Naive B cell (primary cell): ENCODE results near the gene RAX2. TPM values are rescaled to one million over a fixed set of nuclear protein-coding genes. Genes with fewer than 3 reads are reported as not detected.
A peak's percentile ranks its signal among the peaks of the same experiment; 100 is the strongest.
"Not testable (repeated sequence)": the region's sequence is repeated elsewhere in the genome, so short reads cannot be mapped to it uniquely, and the experiment has no call there.

Source experiments
- ATAC-seq, 2 donors: fragments of 150-1000 bp; cut with Tn5 transposase; 2 replicates each; pipeline ENCODE4 v1.10.0; 2021; ENCODE audit warnings: low read depth in 2 of 2, mild to moderate bottlenecking in 2 of 2, moderate library complexity in 2 of 2
- DNase-seq: peaks from one replicate; pipeline ENCODE4 v3.0.0; 2022
- H3K27ac Mint-ChIP-seq, 6 donors: one replicate each; pipeline ENCODE4 v1.8.0; 2020 to 2022; ENCODE audit warnings: mild to moderate bottlenecking in 6 of 6, mixed read lengths in 6 of 6, moderate library complexity in 5 of 6, inconsistent platforms in 2 of 6
- H3K27me3 Mint-ChIP-seq, 3 donors: one replicate each; pipeline ENCODE4 v1.8.0; 2021 to 2022; ENCODE audit warnings: mixed read lengths in 3 of 3, mild to moderate bottlenecking in 1 of 3
- H3K36me3 Mint-ChIP-seq, 2 donors: one replicate each; pipeline ENCODE4 v1.8.0; 2020 to 2022; ENCODE audit warnings: mixed read lengths in 2 of 2, inconsistent platforms in 1 of 2, mild to moderate bottlenecking in 1 of 2
- H3K4me1 Mint-ChIP-seq, 3 donors: one replicate each; pipeline ENCODE4 v1.8.0; 2020 to 2022; ENCODE audit warnings: mixed read lengths in 3 of 3, inconsistent platforms in 1 of 3, mild to moderate bottlenecking in 1 of 3, moderate library complexity in 1 of 3
- H3K4me3 Mint-ChIP-seq, 8 donors: one replicate each; pipeline ENCODE4 v1.8.0; 2020 to 2022; ENCODE audit warnings: mild to moderate bottlenecking in 8 of 8, mixed read lengths in 8 of 8, moderate library complexity in 8 of 8, inconsistent platforms in 2 of 8
- H3K9me3 Mint-ChIP-seq, 7 donors: one replicate each; pipeline ENCODE4 v1.8.0; 2020 to 2022; ENCODE audit warnings: mixed read lengths in 7 of 7, mild to moderate bottlenecking in 5 of 7, inconsistent platforms in 2 of 7, moderate library complexity in 1 of 7
- polyA plus RNA-seq, 6 donors: library from polyadenylated mRNA; unstranded; fragments of 300-500 nt; fragmentation: Illumina TruSeq; gene quantifications; one replicate each; pipeline ENCODE4 v1.2.3, GENCODE V29; 2021; ENCODE audit warnings: low read depth in 6 of 6

Gene RAX2
- polyA plus RNA-seq, result under 1 TPM in 1 of 6 donors, not detected in 5; 0.20 TPM

GRCh38 chr19:3771906-3772455 lies at the start of gene RAX2:
Gene RAX2, minus strand, starts transcription at chr19:3772228. Its CDS starts 486 bp downstream, at chr19:3771742.
- no peak for ATAC-seq
- DNase-seq, result no peak
- Mint-ChIP-seq H3K27me3 (no peaks in the 10 kb centered on the region), H3K4me3 (no peak within 1 kb of the TSS), H3K4me1 (peaks cover 0 to 22% (median 9%) of the 10 kb centered on the region in 3 donors), H3K36me3 (peaks cover 0 to 8% of the 10 kb centered on the region in 2 donors), H3K9me3 (peaks cover 0 to 7% (median 0%) of the 10 kb centered on the region in 7 donors), H3K27ac (peak within 1 kb of the TSS in 2 of 6 donors; percentile 69 to 88)

GRCh38 chr19:3821156-3821555 lies 49.1 kb upstream of the RAX2 start:
- Mint-ChIP-seq H3K4me3 (no peak overlapping the region), H3K27ac (no peak overlapping the region), H3K36me3 (no peaks in the 10 kb centered on the region), H3K4me1 (peaks cover 9 to 22% (median 18%) of the 10 kb centered on the region in 3 donors), H3K27me3 (peaks cover 0 to 9% (median 0%) of the 10 kb centered on the region in 3 donors), H3K9me3 (no peaks in the 10 kb centered on the region)
- ATAC-seq, result no peak
- no peak for DNase-seq

GRCh38 chr19:3819989-3820388 lies 48.0 kb upstream of the RAX2 start:
- Mint-ChIP-seq H3K4me1 (peaks cover 9 to 23% (median 18%) of the 10 kb centered on the region in 3 donors), H3K4me3 (no peak overlapping the region), H3K27me3 (no peaks in the 10 kb centered on the region), H3K36me3 (no peaks in the 10 kb centered on the region), H3K27ac (no peak overlapping the region), H3K9me3 (no peaks in the 10 kb centered on the region)
- DNase-seq (no peak), ATAC-seq (no peak)

GRCh38 chr19:3818918-3819317 lies 46.9 kb upstream of the RAX2 start:
- H3K9me3 Mint-ChIP-seq, result no peaks in the 10 kb centered on the region
- no peak for DNase-seq
- ATAC-seq, result no peak
- no peaks in the 10 kb centered on the region for H3K36me3 Mint-ChIP-seq
- H3K4me3 Mint-ChIP-seq, result no peak overlapping the region
- no peak overlapping the region for H3K27ac Mint-ChIP-seq
- H3K27me3 Mint-ChIP-seq, result no peaks in the 10 kb centered on the region
- peaks cover 15 to 33% (median 26%) of the 10 kb centered on the region in 3 donors for H3K4me1 Mint-ChIP-seq

- no peak for ATAC-seq
- H3K27ac Mint-ChIP-seq, result peak overlapping the region in 2 of 6 donors; percentile 34 to 47
- H3K27me3 Mint-ChIP-seq, result no peaks in the 10 kb centered on the region
- H3K9me3 Mint-ChIP-seq, result no peaks in the 10 kb centered on the region
- no peaks in the 10 kb centered on the region for H3K36me3 Mint-ChIP-seq
- no peak for DNase-seq
- H3K4me1 Mint-ChIP-seq, result peaks cover 18 to 38% (median 30%) of the 10 kb centered on the region in 3 donors
- H3K4me3 Mint-ChIP-seq, result no peak overlapping the region
Measured at GRCh38 chr19:3818466-3818865, 46.4 kb upstream of the RAX2 start.

GRCh38 chr19:3817761-3818160 lies 45.7 kb upstream of the RAX2 start:
- no peaks in the 10 kb centered on the region for H3K36me3 Mint-ChIP-seq
- H3K4me1 Mint-ChIP-seq, result peaks cover 24 to 43% (median 36%) of the 10 kb centered on the region in 3 donors
- ATAC-seq, result no peak
- peak overlapping the region in 3 of 6 donors; percentile 8 to 76 (median 49) for H3K27ac Mint-ChIP-seq
- H3K27me3 Mint-ChIP-seq, result no peaks in the 10 kb centered on the region
- no peaks in the 10 kb centered on the region for H3K9me3 Mint-ChIP-seq
- peak overlapping the region in 1 of 8 donors; percentile 72 for H3K4me3 Mint-ChIP-seq
- DNase-seq, result no peak

GRCh38 chr19:3816566-3817218 lies 44.7 kb upstream of the RAX2 start:
- Mint-ChIP-seq H3K4me1 (peaks cover 25 to 46% (median 39%) of the 10 kb centered on the region in 3 donors), H3K36me3 (no peaks in the 10 kb centered on the region), H3K9me3 (peaks cover 0 to 4% (median 0%) of the 10 kb centered on the region in 7 donors), H3K4me3 (no peak overlapping the region), H3K27me3 (no peaks in the 10 kb centered on the region), H3K27ac (peak overlapping the region in 1 of 6 donors; percentile 36)
- ATAC-seq, result no peak
- DNase-seq, result no peak

GRCh38 chr19:3816148-3816547 lies 44.1 kb upstream of the RAX2 start:
- peaks cover 25 to 45% (median 36%) of the 10 kb centered on the region in 3 donors for H3K4me1 Mint-ChIP-seq
- not testable (repeated sequence) for H3K36me3 Mint-ChIP-seq, H3K27me3 Mint-ChIP-seq, H3K27ac Mint-ChIP-seq, ATAC-seq, DNase-seq, H3K9me3 Mint-ChIP-seq
- peak overlapping the region in 1 of 8 donors; percentile 32 for H3K4me3 Mint-ChIP-seq

GRCh38 chr19:3814648-3815047 lies 42.6 kb upstream of the RAX2 start:
- DNase-seq (no peak), ATAC-seq (no peak)
- Mint-ChIP-seq H3K4me1 (peaks cover 29 to 49% (median 48%) of the 10 kb centered on the region in 3 donors), H3K4me3 (peak overlapping the region in 4 of 8 donors; percentile 27 to 66 (median 52)), H3K27me3 (no peaks in the 10 kb centered on the region), H3K36me3 (no peaks in the 10 kb centered on the region), H3K27ac (peak overlapping the region in 5 of 6 donors; percentile 7 to 99 (median 94)), H3K9me3 (peaks cover 0 to 4% (median 0%) of the 10 kb centered on the region in 7 donors)

- Mint-ChIP-seq H3K9me3 (peaks cover 0 to 4% (median 0%) of the 10 kb centered on the region in 7 donors), H3K36me3 (no peaks in the 10 kb centered on the region), H3K27ac (peak overlapping the region; percentile 47 to 99 (median 93)), H3K27me3 (no peaks in the 10 kb centered on the region), H3K4me1 (peaks cover 35 to 56% (median 51%) of the 10 kb centered on the region in 3 donors), H3K4me3 (peak overlapping the region in 5 of 8 donors; percentile 34 to 72 (median 44))
- no peak for ATAC-seq
- DNase-seq, result no peak
Measured at GRCh38 chr19:3813473-3814392, 41.7 kb upstream of the RAX2 start.

GRCh38 chr19:3810708-3811355 lies 38.8 kb upstream of the RAX2 start:
- H3K27me3 Mint-ChIP-seq, result no peaks in the 10 kb centered on the region
- H3K9me3 Mint-ChIP-seq, result peaks cover 0 to 4% (median 1%) of the 10 kb centered on the region in 7 donors
- H3K4me3 Mint-ChIP-seq, result peak overlapping the region in 7 of 8 donors; percentile 5 to 80 (median 41)
- H3K4me1 Mint-ChIP-seq, result peaks cover 40 to 56% (median 48%) of the 10 kb centered on the region in 3 donors
- no peaks in the 10 kb centered on the region for H3K36me3 Mint-ChIP-seq
- H3K27ac Mint-ChIP-seq, result peak overlapping the region; percentile 61 to 99 (median 85)
- ATAC-seq (peak; percentile 42 to 48), DNase-seq (no peak)

GRCh38 chr19:3809881-3810707 lies 38.1 kb upstream of the RAX2 start:
- H3K27me3 Mint-ChIP-seq, result no peaks in the 10 kb centered on the region
- peak; percentile 82 for DNase-seq
- peak; percentile 60 to 66 for ATAC-seq
- H3K4me1 Mint-ChIP-seq, result peaks cover 40 to 56% (median 51%) of the 10 kb centered on the region in 3 donors
- peaks cover 0 to 4% (median 1%) of the 10 kb centered on the region in 7 donors for H3K9me3 Mint-ChIP-seq
- no peaks in the 10 kb centered on the region for H3K36me3 Mint-ChIP-seq
- peak overlapping the region in 4 of 8 donors; percentile 29 to 52 (median 38) for H3K4me3 Mint-ChIP-seq
- H3K27ac Mint-ChIP-seq, result peak overlapping the region; percentile 68 to 99 (median 85)
